ENCODE results near the gene BRINP3.

DNA sequence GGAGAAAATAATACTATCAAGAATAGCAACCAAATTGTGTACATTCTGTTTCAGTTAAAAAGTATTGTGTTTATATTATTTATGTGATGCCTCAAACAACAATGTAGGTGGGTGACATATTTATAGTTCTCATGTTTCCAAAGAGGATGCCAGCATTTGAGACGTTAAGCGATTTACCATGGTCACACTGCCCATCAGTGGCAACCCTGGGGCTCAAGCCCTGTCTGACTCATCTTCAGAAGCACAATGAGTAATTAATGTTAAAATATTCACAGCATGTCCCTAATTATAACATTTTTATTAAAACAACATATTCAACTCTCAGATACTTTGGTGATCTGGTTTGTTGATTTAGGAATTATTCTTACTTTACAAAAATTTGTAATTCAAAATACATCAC lies 409.4 kb downstream of the BRINP3 start:
- TF ChIP-seq, protein P1, sequence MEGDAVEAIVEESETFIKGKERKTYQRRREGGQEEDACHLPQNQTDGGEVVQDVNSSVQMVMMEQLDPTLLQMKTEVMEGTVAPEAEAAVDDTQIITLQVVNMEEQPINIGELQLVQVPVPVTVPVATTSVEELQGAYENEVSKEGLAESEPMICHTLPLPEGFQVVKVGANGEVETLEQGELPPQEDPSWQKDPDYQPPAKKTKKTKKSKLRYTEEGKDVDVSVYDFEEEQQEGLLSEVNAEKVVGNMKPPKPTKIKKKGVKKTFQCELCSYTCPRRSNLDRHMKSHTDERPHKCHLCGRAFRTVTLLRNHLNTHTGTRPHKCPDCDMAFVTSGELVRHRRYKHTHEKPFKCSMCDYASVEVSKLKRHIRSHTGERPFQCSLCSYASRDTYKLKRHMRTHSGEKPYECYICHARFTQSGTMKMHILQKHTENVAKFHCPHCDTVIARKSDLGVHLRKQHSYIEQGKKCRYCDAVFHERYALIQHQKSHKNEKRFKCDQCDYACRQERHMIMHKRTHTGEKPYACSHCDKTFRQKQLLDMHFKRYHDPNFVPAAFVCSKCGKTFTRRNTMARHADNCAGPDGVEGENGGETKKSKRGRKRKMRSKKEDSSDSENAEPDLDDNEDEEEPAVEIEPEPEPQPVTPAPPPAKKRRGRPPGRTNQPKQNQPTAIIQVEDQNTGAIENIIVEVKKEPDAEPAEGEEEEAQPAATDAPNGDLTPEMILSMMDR (conservative IDR thresholded peaks at IDR 0.05; ENCODE audit: low read length), result no peak
- no peak for TF ChIP-seq EZH2phosphoT487 (IDR thresholded peaks at IDR 0.05; ENCODE audit: borderline replicate concordance, low read depth, low read length)

All from OCI-LY7 (cell line).